HCT116 (cell line): Measurements from ENCODE around the gene CPNE4.

Experiments used
- CBX3 ChIP-seq: IDR thresholded peaks from 2 replicates; pipeline ENCODE4 v1.6.1; 2012; ENCODE audit warnings: low read depth
- CEBPB ChIP-seq: IDR thresholded peaks from 2 replicates; pipeline ENCODE4 v1.6.1; 2012; ENCODE audit warnings: low read depth
- CTCF ChIP-seq, 3 experiments: fragments of 200-600 bp in 1 of 3; sonication (generic) in 1 of 3; IDR thresholded peaks in 2 of 3; conservative IDR thresholded peaks in 1 of 3; 2 replicates each; pipeline ENCODE4 v1.5.1; 2012 to 2017; ENCODE audit warnings: low read depth in 2 of 3, low read length in 2 of 3, antibody characterized with exemption in 1 of 3, borderline replicate concordance in 1 of 3, control low read depth in 1 of 3, mild to moderate bottlenecking in 1 of 3, mixed read lengths in 1 of 3, mixed run types in 1 of 3, moderate library complexity in 1 of 3; ENCODE audit not compliant: insufficient read depth in 1 of 3
- EZH2 ChIP-seq: fragments of 200-600 bp; sonication (generic); IDR thresholded peaks from 2 replicates; pipeline ENCODE4 v1.6.1; 2017; ENCODE audit warnings: antibody characterized with exemption, mixed run types
- POLR2A ChIP-seq: IDR thresholded peaks from 2 replicates; pipeline ENCODE4 v1.7.0; 2011; ENCODE audit warnings: borderline replicate concordance; ENCODE audit not compliant: insufficient read depth, insufficient read length; ENCODE audit errors: extremely low read depth
- POLR2AphosphoS5 ChIP-seq: IDR thresholded peaks from 2 replicates; pipeline ENCODE4 v1.6.1; 2011; ENCODE audit warnings: mild to moderate bottlenecking, low read depth, low read length, moderate library complexity
- RAD21 ChIP-seq: IDR thresholded peaks from 2 replicates; pipeline ENCODE4 v1.6.1; 2012; ENCODE audit warnings: low read depth, mild to moderate bottlenecking
- SIN3A ChIP-seq: IDR thresholded peaks from 2 replicates; pipeline ENCODE4 v1.6.1; 2012; ENCODE audit warnings: low read depth
- SP1 ChIP-seq: IDR thresholded peaks from 2 replicates; pipeline ENCODE4 v1.6.1; 2012; ENCODE audit warnings: low read depth
- YY1 ChIP-seq: IDR thresholded peaks from 2 replicates; pipeline ENCODE4 v1.6.1; 2011; ENCODE audit warnings: low read length, low read depth, moderate library complexity, mild to moderate bottlenecking; ENCODE audit not compliant: insufficient replicate concordance; ENCODE audit errors: extremely low read depth
- ZBTB33 ChIP-seq: IDR thresholded peaks from 2 replicates; pipeline ENCODE4 v1.6.1; 2011; ENCODE audit warnings: mild to moderate bottlenecking, low read length, moderate library complexity; ENCODE audit not compliant: insufficient replicate concordance; ENCODE audit errors: extremely low read depth

- TF ChIP-seq EZH2 (no peak), CTCF (IDR thresholded peaks at IDR 0.05 in 2 of 3, conservative IDR thresholded peaks at IDR 0.05 in 1 of 3; ENCODE audit: borderline replicate concordance in 1 of 3, insufficient read depth in 1 of 3, low read depth in 2 of 3, low read length in 2 of 3) (no peak), CBX3 (no peak), CEBPB (no peak), SIN3A (no peak), SP1 (no peak), POLR2A (no peak), POLR2AphosphoS5 (no peak), ZBTB33 (no peak), RAD21 (no peak), YY1 (no peak)
Measured at GRCh38 chr3:131547585-131547984, 487.2 kb downstream of the CPNE4 start.
